ENCODE results near the gene BCAS4.

BCAS4 gene

DNA sequence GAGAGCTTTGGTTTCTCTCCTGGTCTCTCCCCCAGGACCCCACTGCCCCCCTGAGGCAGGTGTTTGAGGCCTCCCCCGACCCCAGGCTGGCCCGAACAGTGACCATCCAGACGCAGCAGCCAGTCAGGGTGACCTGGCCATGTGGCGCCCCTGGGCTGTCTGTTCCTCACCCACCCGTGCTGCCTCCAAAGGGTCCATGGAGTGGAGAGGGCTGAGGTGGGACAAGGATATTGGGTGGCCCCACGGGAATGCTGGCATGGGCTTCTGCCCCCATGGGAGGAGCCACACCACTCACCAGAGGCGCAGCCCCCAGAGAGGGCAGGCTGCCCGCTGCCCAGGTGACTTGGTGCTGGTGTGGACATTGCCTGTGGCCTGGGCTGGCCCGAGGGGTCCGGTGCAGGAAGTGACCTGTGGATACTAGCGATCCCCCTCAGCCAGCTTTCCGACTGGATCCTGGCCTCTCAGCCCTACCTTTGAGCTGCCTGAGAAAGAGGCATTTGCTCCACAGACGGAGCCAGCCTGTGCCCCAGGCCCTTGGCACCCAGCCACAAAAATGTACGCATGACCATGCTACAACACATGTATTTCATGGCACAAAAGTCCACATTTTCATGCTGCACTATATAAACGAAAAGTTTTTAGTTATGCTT lies 50.8 kb downstream of the BCAS4 start:
- DNase-seq (ENCODE audit: low read depth) = no peak
- in situ Hi-C loops (cut with HindIII; ENCODE audit: low sequenced_read_pairs) = no loop called here
- TF ChIP-seq, protein P1, sequence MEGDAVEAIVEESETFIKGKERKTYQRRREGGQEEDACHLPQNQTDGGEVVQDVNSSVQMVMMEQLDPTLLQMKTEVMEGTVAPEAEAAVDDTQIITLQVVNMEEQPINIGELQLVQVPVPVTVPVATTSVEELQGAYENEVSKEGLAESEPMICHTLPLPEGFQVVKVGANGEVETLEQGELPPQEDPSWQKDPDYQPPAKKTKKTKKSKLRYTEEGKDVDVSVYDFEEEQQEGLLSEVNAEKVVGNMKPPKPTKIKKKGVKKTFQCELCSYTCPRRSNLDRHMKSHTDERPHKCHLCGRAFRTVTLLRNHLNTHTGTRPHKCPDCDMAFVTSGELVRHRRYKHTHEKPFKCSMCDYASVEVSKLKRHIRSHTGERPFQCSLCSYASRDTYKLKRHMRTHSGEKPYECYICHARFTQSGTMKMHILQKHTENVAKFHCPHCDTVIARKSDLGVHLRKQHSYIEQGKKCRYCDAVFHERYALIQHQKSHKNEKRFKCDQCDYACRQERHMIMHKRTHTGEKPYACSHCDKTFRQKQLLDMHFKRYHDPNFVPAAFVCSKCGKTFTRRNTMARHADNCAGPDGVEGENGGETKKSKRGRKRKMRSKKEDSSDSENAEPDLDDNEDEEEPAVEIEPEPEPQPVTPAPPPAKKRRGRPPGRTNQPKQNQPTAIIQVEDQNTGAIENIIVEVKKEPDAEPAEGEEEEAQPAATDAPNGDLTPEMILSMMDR (IDR thresholded peaks at IDR 0.05; ENCODE audit: low read depth, low read length, missing control alignments) = no peak
- H3K4me3 ChIP-seq (ENCODE audit: low read depth, low read length) = no peak overlapping the region

DNA sequence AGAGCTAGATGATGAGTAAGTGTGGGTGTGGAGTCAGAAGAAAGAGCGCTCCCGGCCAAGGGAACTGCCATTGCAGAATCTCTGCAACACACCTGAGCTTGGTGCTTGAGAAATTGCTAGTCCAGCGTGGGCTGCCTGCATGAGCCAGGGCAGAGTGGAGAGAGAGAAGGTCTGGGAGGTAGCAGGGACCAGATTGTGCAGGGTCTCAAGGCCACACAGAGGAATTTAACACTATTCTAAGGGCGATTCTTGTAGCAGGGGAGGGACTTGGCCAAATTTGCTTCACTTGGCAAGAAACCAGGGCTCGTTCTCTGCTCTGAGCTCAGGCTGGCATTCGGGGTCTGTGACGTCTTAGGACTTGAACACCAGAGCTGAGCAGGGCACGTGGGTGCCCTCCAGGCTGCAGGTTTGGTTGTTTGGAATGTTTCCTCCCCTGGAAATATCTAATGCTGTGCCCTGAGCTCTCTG lies 53.5 kb downstream of the BCAS4 start:
- TF ChIP-seq, protein P1 (IDR thresholded peaks at IDR 0.05; ENCODE audit: low read depth, low read length, missing control alignments) = no peak
- in situ Hi-C loops (cut with HindIII; ENCODE audit: low sequenced_read_pairs) = no loop called here
- no peak overlapping the region for H3K4me3 ChIP-seq (ENCODE audit: low read depth, low read length)
- DNase-seq (ENCODE audit: low read depth) = no peak

DNA sequence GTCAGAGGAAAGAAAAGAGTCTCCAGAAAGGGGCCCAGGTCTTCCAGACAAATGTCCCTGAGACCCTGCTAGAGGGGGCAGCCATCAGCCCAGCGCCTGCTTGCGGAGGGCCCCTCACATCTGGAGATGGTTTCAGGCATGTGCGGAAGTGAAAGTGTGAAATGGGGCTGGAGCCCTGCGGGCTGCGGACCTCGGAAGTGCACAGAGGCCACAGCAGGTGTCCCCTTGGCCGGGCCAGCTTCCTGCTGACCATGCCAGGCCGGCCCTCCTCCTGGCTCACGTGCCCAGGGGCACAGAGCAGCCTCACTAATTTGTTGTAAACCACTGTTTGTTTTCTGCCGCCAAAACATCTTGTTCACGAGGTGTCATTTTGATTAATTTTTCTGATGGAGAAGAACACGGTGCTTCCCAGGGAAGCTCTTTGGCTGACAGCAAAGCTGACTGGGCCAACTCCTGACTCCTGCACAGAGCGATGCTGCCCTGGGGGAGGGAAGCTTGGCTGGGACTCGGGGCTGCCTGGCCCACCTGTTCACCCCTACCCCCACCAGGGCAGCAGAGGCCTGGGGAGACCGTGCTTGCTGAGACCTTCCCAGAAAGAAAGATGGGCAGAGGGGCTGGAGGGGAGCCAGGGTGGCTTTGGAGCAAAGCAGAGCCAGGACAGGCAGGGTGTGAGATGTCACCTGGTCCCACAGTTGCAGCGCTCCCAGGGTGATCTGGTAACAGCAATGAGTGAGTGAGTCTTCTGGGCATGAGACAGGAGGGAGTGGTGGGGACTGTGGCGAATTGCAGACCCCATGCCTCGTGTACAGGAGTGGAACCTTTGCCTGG lies 54.2 kb downstream of the BCAS4 start:
- in situ Hi-C loops (cut with HindIII; ENCODE audit: low sequenced_read_pairs) = no loop called here
- TF ChIP-seq, protein P1 (IDR thresholded peaks at IDR 0.05; ENCODE audit: low read depth, low read length, missing control alignments) = no peak
- no peak for DNase-seq (ENCODE audit: low read depth)
- no peak overlapping the region for H3K4me3 ChIP-seq (ENCODE audit: low read depth, low read length)

DNA sequence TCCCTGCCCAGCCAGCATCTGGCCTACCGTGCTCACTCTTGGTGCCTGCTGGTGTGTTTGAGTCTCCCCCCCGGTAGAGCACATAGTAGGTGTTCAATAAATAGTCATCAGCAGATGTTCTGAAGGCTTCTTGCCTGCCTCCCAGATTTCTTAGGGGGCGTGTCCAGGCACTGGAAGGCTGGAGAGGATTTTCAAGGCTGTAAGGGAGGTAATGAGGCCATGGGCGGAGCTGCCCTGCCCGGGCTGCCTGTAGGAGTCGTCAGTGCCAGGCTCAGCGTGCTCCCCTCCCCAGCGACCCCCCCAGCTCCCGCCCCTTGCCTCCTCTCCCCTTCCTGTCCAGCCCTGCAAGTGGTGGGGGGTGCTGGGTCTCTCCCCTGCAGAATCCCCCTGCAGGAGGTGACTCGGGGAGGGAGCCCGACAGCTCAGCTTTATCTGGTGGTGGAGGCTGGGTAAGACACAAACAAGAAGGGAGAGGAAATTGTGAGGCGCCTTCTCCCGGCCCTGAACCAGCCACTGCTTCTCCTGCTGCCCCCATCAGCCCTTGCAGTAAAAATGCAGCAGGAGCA lies 55.9 kb downstream of the BCAS4 start:
- in situ Hi-C loops (cut with HindIII; ENCODE audit: low sequenced_read_pairs) = no loop called here
- no peak for DNase-seq (ENCODE audit: low read depth)
- no peak overlapping the region for H3K4me3 ChIP-seq (ENCODE audit: low read depth, low read length)
- TF ChIP-seq, protein P1 (IDR thresholded peaks at IDR 0.05; ENCODE audit: low read depth, low read length, missing control alignments) = no peak

DNA sequence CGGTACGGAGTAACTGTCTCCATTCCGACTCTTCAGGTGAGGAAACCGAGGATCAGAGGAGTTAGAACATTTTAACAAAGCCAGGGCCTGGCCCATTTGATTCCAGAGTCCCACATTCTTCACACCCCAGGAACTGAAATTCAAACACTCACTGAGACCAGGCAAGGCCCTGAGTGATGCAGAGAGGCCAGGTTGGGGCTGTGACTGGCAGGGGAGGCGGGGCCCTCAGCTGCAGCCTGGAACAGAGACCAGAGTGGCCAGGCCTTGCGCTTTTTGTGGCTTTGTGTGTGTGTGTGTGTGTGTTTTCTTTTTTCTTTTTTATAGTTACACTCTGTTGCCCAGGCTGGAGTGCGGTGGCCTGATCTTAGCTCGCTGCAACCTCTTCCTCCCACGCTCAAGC lies 57.2 kb downstream of the BCAS4 start:
- TF ChIP-seq, protein P1 (IDR thresholded peaks at IDR 0.05; ENCODE audit: low read depth, low read length, missing control alignments) = no peak
- in situ Hi-C loops (cut with HindIII; ENCODE audit: low sequenced_read_pairs) = no loop called here
- DNase-seq (ENCODE audit: low read depth) = no peak
- no peak overlapping the region for H3K4me3 ChIP-seq (ENCODE audit: low read depth, low read length)

DNA sequence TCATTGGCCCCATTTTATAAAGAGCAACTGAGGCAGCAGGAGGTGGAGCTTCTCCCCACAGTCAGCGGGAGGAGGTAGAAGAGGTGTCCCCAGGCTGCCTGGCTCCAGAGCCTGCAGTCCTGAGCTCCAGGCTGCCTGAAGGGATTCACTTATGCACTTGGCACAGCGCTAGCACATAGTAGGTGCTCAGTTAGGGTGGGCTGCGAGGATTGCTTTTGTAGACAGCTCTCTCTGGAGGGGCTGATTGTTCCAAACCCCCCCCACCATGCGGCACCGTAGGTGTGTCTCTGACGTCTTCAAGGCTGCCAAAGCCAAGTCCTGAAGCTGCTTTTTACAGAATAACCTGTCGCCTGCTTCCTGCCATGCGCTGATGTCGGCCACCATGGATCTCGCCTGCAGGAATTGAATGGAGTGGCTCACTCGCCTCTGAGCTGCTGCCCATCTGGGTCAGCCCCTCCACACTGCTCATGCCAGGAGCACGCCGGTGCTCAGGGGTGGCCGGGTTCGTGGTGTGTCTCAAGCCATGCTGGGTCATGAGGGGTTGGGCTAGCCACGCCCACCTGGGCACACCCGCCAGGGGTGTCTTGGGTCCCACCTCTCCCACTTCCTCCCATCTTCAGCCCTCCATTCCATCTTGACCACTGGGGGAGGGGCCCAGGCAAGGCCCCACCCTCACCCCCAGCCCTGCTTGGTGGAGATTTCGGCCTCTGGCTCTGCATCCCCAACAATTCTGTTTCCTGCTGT lies 59.8 kb downstream of the BCAS4 start:
- TF ChIP-seq, protein P1 (IDR thresholded peaks at IDR 0.05; ENCODE audit: low read depth, low read length, missing control alignments) = no peak
- DNase-seq (ENCODE audit: low read depth) = no peak
- in situ Hi-C loops (cut with HindIII; ENCODE audit: low sequenced_read_pairs) = no loop called here
- H3K4me3 ChIP-seq (ENCODE audit: low read depth, low read length) = no peak overlapping the region
